GM23248 (cell line): Measurements from ENCODE around the gene ATP8A2. TPM values are rescaled to one million over a fixed set of nuclear protein-coding genes. Genes with fewer than 3 reads are reported as not detected.

Experiments
- DNase-seq: peaks from one replicate; pipeline ENCODE4 v3.0.0-alpha.2; 2015
- H2AFZ ChIP-seq: fragments of 200-600 bp; sonication (generic); 2 replicates; pipeline ENCODE4 v1.6.1; 2016; ENCODE audit warnings: antibody characterized with exemption
- H3F3A ChIP-seq: fragments of 200-600 bp; sonication (generic); 2 replicates; pipeline ENCODE4 v1.6.1; 2016; ENCODE audit warnings: mild to moderate bottlenecking, antibody characterized with exemption, mixed run types; ENCODE audit not compliant: insufficient read depth
- H3K27ac ChIP-seq: fragments of 200-600 bp; sonication (generic); 2 replicates; pipeline ENCODE4 v1.5.1; 2016; ENCODE audit warnings: mild to moderate bottlenecking
- H3K27me3 ChIP-seq: fragments of 200-600 bp; sonication (generic); replicated peaks from 2 replicates; pipeline ENCODE4 v1.6.1; 2016; ENCODE audit warnings: mild to moderate bottlenecking; ENCODE audit not compliant: insufficient read depth
- H3K36me3 ChIP-seq: fragments of 200-600 bp; sonication (generic); 2 replicates; pipeline ENCODE4 v1.6.1; 2016; ENCODE audit warnings: low read depth, mild to moderate bottlenecking
- H3K4me1 ChIP-seq: fragments of 200-600 bp; sonication (generic); 2 replicates; pipeline ENCODE4 v1.6.1; 2016; ENCODE audit warnings: mild to moderate bottlenecking; ENCODE audit not compliant: insufficient read depth
- H3K4me2 ChIP-seq: fragments of 200-600 bp; sonication (generic); one replicate; pipeline ENCODE4 v1.6.1; 2016; ENCODE audit warnings: mild to moderate bottlenecking; ENCODE audit not compliant: unreplicated experiment
- H3K4me3 ChIP-seq: fragments of 200-600 bp; sonication (generic); 2 replicates; pipeline ENCODE4 v1.5.1; 2016; ENCODE audit warnings: mild to moderate bottlenecking
- H3K79me2 ChIP-seq: fragments of 200-600 bp; sonication (generic); 2 replicates; pipeline ENCODE4 v1.6.1; 2016; ENCODE audit warnings: mild to moderate bottlenecking; ENCODE audit not compliant: insufficient read depth
- H3K9ac ChIP-seq: fragments of 200-600 bp; sonication (generic); 2 replicates; pipeline ENCODE4 v1.6.1; 2016; ENCODE audit warnings: mild to moderate bottlenecking
- H3K9me2 ChIP-seq: fragments of 200-600 bp; sonication (generic); 2 replicates; pipeline ENCODE4 v1.6.1; 2016; ENCODE audit warnings: mixed run types, mild to moderate bottlenecking, moderate library complexity; ENCODE audit not compliant: insufficient read depth
- H3K9me3 ChIP-seq: fragments of 200-600 bp; sonication (generic); one replicate; pipeline ENCODE4 v1.6.1; 2017; ENCODE audit warnings: low read depth
- H4K20me1 ChIP-seq: fragments of 200-600 bp; sonication (generic); 2 replicates; pipeline ENCODE4 v1.6.0; 2016; ENCODE audit not compliant: insufficient read depth
- EZH2 ChIP-seq: fragments of 200-600 bp; sonication (generic); IDR thresholded peaks from 2 replicates; pipeline ENCODE4 v1.6.1; 2018; ENCODE audit warnings: antibody characterized with exemption, mild to moderate bottlenecking; ENCODE audit not compliant: insufficient read depth, poor library complexity, severe bottlenecking
- EZH2phosphoT487 ChIP-seq: fragments of 200-600 bp; sonication (generic); IDR thresholded peaks from 2 replicates; pipeline ENCODE4 v1.6.1; 2018; ENCODE audit warnings: antibody characterized with exemption, moderate library complexity, mild to moderate bottlenecking, low read depth; ENCODE audit not compliant: insufficient read depth
- whole genome bisulfite sequencing, 2 experiments: methylation state at CpG; one replicate each; pipeline ENCODE4 v1.1.6; 2015 to 2017; ENCODE audit warnings: low lambda C conversion rate in 2 of 2, low coverage in 1 of 2; ENCODE audit errors: missing lambda C conversion rate in 2 of 2; 5-methylcytosine and 5-hydroxymethylcytosine counted together
- in situ Hi-C: fragments of 300-500 bp; cut with MboI; formaldehyde crosslinking; loops from 2 replicates; pipeline ENCODE4 v1.15.0; 2020
- polyA plus RNA-seq: library from polyadenylated mRNA; unstranded; fragments of >200 nt; fragmentation: Nextera tagmentation; extraction: Ambion mirVana; gene quantifications from 2 replicates; pipeline ENCODE4 v1.2.1, GENCODE V29; 2016
- total RNA-seq: library from RNA; depleted of rRNA; stranded (reverse); fragments of >200 nt; shearing (Covaris generic); gene quantifications from 2 replicates; pipeline ENCODE4 v1.2.3, GENCODE V29; 2014

The ATP8A2 gene
- total and polyA plus RNA-seq, 2 experiments from 2014 or later = under 0.01 to 0.05 TPM

- Histone ChIP-seq H2AFZ (no peak overlapping the region), H3K9me3 (no peaks in the 10 kb centered on the region), H3K4me2 (no peak overlapping the region), H3K27ac (no peak overlapping the region), H3K36me3 (no peaks in the 10 kb centered on the region), H3F3A (no peaks in the 10 kb centered on the region), H3K9ac (no peak overlapping the region), H3K27me3 (no peaks in the 10 kb centered on the region; the same call in 1 of the 2 replicates), H3K79me2 (no peaks in the 10 kb centered on the region), H3K4me1 (no peaks in the 10 kb centered on the region), H3K9me2 (no peaks in the 10 kb centered on the region), H4K20me1 (no peaks in the 10 kb centered on the region), H3K4me3 (no peak overlapping the region)
- TF ChIP-seq EZH2 (no peak), EZH2phosphoT487 (no peak)
- 9 to 16% methylated on average over 3 of the region's 3 CpGs for WGBS, 2 experiments
- in situ Hi-C loops = no loop called here
- no peak for DNase-seq
Measured at GRCh38 chr13:25803641-25804040, 431.9 kb downstream of the ATP8A2 start.

GRCh38 chr13:25806264-25806974 lies 434.6 kb downstream of the ATP8A2 start:
- Histone ChIP-seq H3K27me3 (no peaks in the 10 kb centered on the region; the same call in 1 of the 2 replicates), H3K9ac (no peak overlapping the region), H3K79me2 (no peaks in the 10 kb centered on the region), H3K4me3 (no peak overlapping the region), H3K27ac (no peak overlapping the region), H3K9me2 (no peaks in the 10 kb centered on the region), H3K36me3 (no peaks in the 10 kb centered on the region), H3F3A (no peaks in the 10 kb centered on the region), H3K4me1 (no peaks in the 10 kb centered on the region), H3K9me3 (no peaks in the 10 kb centered on the region), H4K20me1 (no peaks in the 10 kb centered on the region), H2AFZ (no peak overlapping the region), H3K4me2 (no peak overlapping the region)
- 34 to 41% methylated on average over 4 of the region's 4 CpGs for WGBS, 2 experiments
- in situ Hi-C loops = no loop called here
- no peak for TF ChIP-seq EZH2
- TF ChIP-seq EZH2phosphoT487 = no peak
- no peak for DNase-seq

GRCh38 chr13:25807562-25807961 lies 435.8 kb downstream of the ATP8A2 start:
- no peak overlapping the region for H3K27ac ChIP-seq
- no peaks in the 10 kb centered on the region for H3K9me3 ChIP-seq
- no peak overlapping the region for H3K4me3 ChIP-seq
- no peak for DNase-seq
- no peak overlapping the region for H2AFZ ChIP-seq
- no peaks in the 10 kb centered on the region for H3K9me2 ChIP-seq
- no peaks in the 10 kb centered on the region for H3K79me2 ChIP-seq
- WGBS, 2 experiments = 6 to 8% methylated on average over 1 of the region's 1 CpG
- no peak overlapping the region for H3K9ac ChIP-seq
- no peaks in the 10 kb centered on the region for H3F3A ChIP-seq
- TF ChIP-seq EZH2 (no peak), EZH2phosphoT487 (no peak)
- H4K20me1 ChIP-seq = no peaks in the 10 kb centered on the region
- H3K36me3 ChIP-seq = no peaks in the 10 kb centered on the region
- in situ Hi-C loops = no loop called here
- H3K4me1 ChIP-seq = no peaks in the 10 kb centered on the region
- no peak overlapping the region for H3K4me2 ChIP-seq
- H3K27me3 ChIP-seq = no peaks in the 10 kb centered on the region; the same call in 1 of the 2 replicates

GRCh38 chr13:25811506-25811905 lies 439.7 kb downstream of the ATP8A2 start:
- no peaks in the 10 kb centered on the region for H3F3A ChIP-seq
- no peak for DNase-seq
- WGBS, 2 experiments = 15 to 26% methylated on average over 3 of the region's 3 CpGs
- H3K9me3 ChIP-seq = no peaks in the 10 kb centered on the region
- no peak for TF ChIP-seq EZH2phosphoT487
- no peak for TF ChIP-seq EZH2
- H3K79me2 ChIP-seq = no peaks in the 10 kb centered on the region
- H3K9me2 ChIP-seq = no peaks in the 10 kb centered on the region
- no peaks in the 10 kb centered on the region for H4K20me1 ChIP-seq
- H3K4me2 ChIP-seq = no peak overlapping the region
- no peak overlapping the region for H3K4me3 ChIP-seq
- no peaks in the 10 kb centered on the region for H3K27me3 ChIP-seq
- no peaks in the 10 kb centered on the region for H3K4me1 ChIP-seq
- no peak overlapping the region for H3K27ac ChIP-seq
- no peak overlapping the region for H2AFZ ChIP-seq
- no peak overlapping the region for H3K9ac ChIP-seq
- H3K36me3 ChIP-seq = no peaks in the 10 kb centered on the region
- in situ Hi-C loops = no loop called here

DNA sequence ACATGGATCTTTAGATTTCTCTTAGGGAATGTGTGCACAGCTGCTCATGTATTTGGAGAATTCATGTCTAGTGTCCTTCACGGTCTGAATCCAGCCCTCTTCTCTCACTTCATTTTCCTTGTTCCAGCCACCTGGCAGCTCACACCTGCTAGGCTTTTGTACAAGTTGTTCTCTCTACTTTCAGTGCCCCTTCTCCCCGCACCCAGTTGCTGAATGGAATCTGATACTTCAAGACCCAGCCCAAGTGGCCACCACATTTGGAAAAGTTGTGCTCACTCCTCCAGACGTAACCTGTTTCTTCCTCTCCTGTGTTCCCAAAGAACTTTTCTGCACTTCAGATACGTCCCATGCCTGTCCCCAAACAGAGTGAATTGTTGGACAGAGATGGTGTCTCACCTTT lies 444.5 kb downstream of the ATP8A2 start:
- Histone ChIP-seq H3K9ac (no peak overlapping the region), H3K9me3 (no peaks in the 10 kb centered on the region), H3K4me2 (no peak overlapping the region), H3F3A (no peaks in the 10 kb centered on the region), H3K4me1 (no peaks in the 10 kb centered on the region), H3K9me2 (no peaks in the 10 kb centered on the region), H3K4me3 (no peak overlapping the region), H3K27me3 (no peaks in the 10 kb centered on the region; the same call in none of the 2 replicates), H3K36me3 (no peaks in the 10 kb centered on the region), H3K27ac (no peak overlapping the region), H2AFZ (no peak overlapping the region), H4K20me1 (no peaks in the 10 kb centered on the region), H3K79me2 (no peaks in the 10 kb centered on the region)
- TF ChIP-seq EZH2phosphoT487 = no peak
- TF ChIP-seq EZH2 = no peak
- in situ Hi-C loops = no loop called here
- WGBS, 2 experiments = 18 to 31% methylated on average over 4 of the region's 4 CpGs
- no peak for DNase-seq
